Thymus (tissue), 11 donors: ENCODE measurements around the gene NEO1. TPM values are rescaled to one million over a fixed set of nuclear protein-coding genes. Genes with fewer than 3 reads are reported as not detected.
"Not testable (repeated sequence)": the region's sequence is repeated elsewhere in the genome, so short reads cannot be mapped to it uniquely, and the experiment has no call there.

Experiments
- DNase-seq, 9 donors: peaks; one replicate each; pipeline ENCODE4 v3.0.0-alpha.2; 2013; ENCODE audit warnings: low spot score in 9 of 9, low read depth in 6 of 9, missing footprints in 1 of 9
- H3K27ac ChIP-seq, 2 donors: one replicate each; pipeline ENCODE4 v1.5.1; 2013; ENCODE audit warnings: control low read depth in 1 of 2, low read depth in 1 of 2, low read length in 1 of 2, mild to moderate bottlenecking in 1 of 2, moderate library complexity in 1 of 2
- H3K27me3 ChIP-seq, 2 donors: one replicate each; pipeline ENCODE4 v1.5.1; 2013; ENCODE audit warnings: low read length in 1 of 2; ENCODE audit not compliant: control insufficient read depth in 2 of 2, insufficient read depth in 1 of 2
- H3K36me3 ChIP-seq, 2 donors: one replicate each; pipeline ENCODE4 v1.5.1; 2013; ENCODE audit warnings: low read length in 1 of 2, mild to moderate bottlenecking in 1 of 2, moderate library complexity in 1 of 2; ENCODE audit not compliant: control insufficient read depth in 2 of 2, insufficient read depth in 2 of 2
- H3K4me1 ChIP-seq, 2 donors: one replicate each; pipeline ENCODE4 v1.5.1; 2013; ENCODE audit warnings: low read length in 2 of 2; ENCODE audit not compliant: control insufficient read depth in 2 of 2, insufficient read depth in 2 of 2
- H3K4me3 ChIP-seq, 2 donors: one replicate each; pipeline ENCODE4 v1.5.1; 2013; ENCODE audit warnings: low read length in 2 of 2, control low read depth in 1 of 2, mild to moderate bottlenecking in 1 of 2
- H3K9me3 ChIP-seq, 2 donors: one replicate each; pipeline ENCODE4 v1.5.1; 2013; ENCODE audit warnings: low read length in 1 of 2, mild to moderate bottlenecking in 1 of 2; ENCODE audit not compliant: control insufficient read depth in 2 of 2, insufficient read depth in 1 of 2
- WGBS: extraction: QIAGEN DNeasy Blood & Tissue Kit; methylation state at CpG from one replicate; pipeline ENCODE4 v1.1.7; 2013; 5-methylcytosine and 5-hydroxymethylcytosine counted together
- polyA plus RNA-seq: library from polyadenylated mRNA; stranded (reverse); fragments of 200-250 nt; gene quantifications from one replicate; pipeline ENCODE4 v1.2.3, GENCODE V29; 2013
- total RNA-seq: library from RNA; stranded (reverse); fragments of 120-200 nt; gene quantifications from one replicate; pipeline ENCODE4 v1.2.4, GENCODE V29; 2013
- donor health status: healthy.

NEO1 gene
- total and polyA plus RNA-seq, 2 donors = 4.4 to 6.1 TPM

DNA sequence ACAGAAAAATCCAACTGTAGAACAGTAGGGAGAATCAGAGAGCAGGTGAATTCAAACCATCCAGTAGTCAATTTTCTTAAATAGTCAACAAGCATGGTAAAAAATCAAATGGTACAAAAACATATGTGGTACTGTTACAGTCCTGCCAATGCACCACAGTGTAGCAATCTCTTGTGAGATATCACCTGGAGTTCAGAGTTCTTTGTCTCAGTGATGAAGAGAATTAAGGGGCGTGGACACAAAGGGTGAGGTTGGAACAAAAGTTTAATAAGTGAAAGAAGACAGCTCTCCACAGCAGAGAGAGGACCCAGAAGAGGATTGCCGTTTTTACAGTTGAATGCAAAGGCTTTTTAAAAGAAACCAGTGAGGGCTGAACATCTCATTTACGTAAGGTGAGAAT is 113.2 kb downstream of the NEO1 start:
- Histone ChIP-seq H3K4me1 (no peaks in the 10 kb centered on the region), H3K27me3 (no peaks in the 10 kb centered on the region), H3K4me3 (no peak overlapping the region), H3K27ac (no peak overlapping the region), H3K36me3 (no peaks in the 10 kb centered on the region), H3K9me3 (no peaks in the 10 kb centered on the region)
- no peak for DNase-seq
- WGBS = 97% methylated on average over 3 of the region's 3 CpGs

- 95% methylated on average over 4 of the region's 4 CpGs for WGBS
These were observed 113.6 kb downstream of the NEO1 start for GRCh38 chr15:73165844-73166243.

GRCh38 chr15:73166711-73167110 is 114.4 kb downstream of the NEO1 start:
- H3K4me1 ChIP-seq, H3K4me3 ChIP-seq, H3K9me3 ChIP-seq, H3K36me3 ChIP-seq, DNase-seq, H3K27me3 ChIP-seq, H3K27ac ChIP-seq: not testable (repeated sequence)
- no CpG with 5 or more reads among the region's 1 CpG for WGBS

More at GRCh38 chr15:73165844-73166243, 113.6 kb downstream of the NEO1 start:
- Histone ChIP-seq H3K27ac (no peak overlapping the region), H3K4me1 (no peaks in the 10 kb centered on the region), H3K4me3 (no peak overlapping the region), H3K9me3 (no peaks in the 10 kb centered on the region), H3K27me3 (no peaks in the 10 kb centered on the region), H3K36me3 (no peaks in the 10 kb centered on the region)
- no peak for DNase-seq

- Histone ChIP-seq H3K36me3 (no peaks in the 10 kb centered on the region), H3K9me3 (no peaks in the 10 kb centered on the region), H3K27ac (no peak overlapping the region), H3K4me1 (no peaks in the 10 kb centered on the region), H3K4me3 (no peak overlapping the region), H3K27me3 (no peaks in the 10 kb centered on the region)
- WGBS = over 99% methylated on average over 3 of the region's 3 CpGs
- DNase-seq = no peak
These were observed 116.2 kb downstream of the NEO1 start for GRCh38 chr15:73168487-73168886.

DNA sequence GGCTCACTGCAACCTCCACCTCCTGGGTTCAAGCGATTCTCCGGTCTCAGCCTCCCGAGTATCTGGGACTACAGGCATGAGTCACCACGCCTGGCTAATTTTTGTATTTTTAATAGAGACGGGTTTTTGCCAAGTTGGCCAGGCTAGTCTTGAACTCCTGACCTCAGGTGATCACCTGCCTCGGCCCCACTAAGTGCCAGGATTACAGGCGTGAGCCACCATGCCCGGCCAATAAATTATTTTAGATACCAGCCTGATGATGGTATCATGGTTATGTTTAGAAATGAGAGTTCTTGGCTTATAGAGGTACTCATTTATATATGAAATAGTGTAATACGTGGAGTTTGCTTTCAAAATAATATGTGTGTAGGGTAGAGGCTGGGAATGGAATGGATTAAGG is 119.4 kb downstream of the NEO1 start:
- Histone ChIP-seq H3K9me3 (no peaks in the 10 kb centered on the region), H3K36me3 (no peaks in the 10 kb centered on the region), H3K4me1 (no peaks in the 10 kb centered on the region), H3K27ac (no peak overlapping the region), H3K4me3 (no peak overlapping the region), H3K27me3 (no peaks in the 10 kb centered on the region)
- 98% methylated on average over 9 of the region's 9 CpGs for WGBS
- DNase-seq = no peak

GRCh38 chr15:73172508-73172907 is 120.2 kb downstream of the NEO1 start:
- no peaks in the 10 kb centered on the region for H3K9me3 ChIP-seq
- H3K27me3 ChIP-seq = no peaks in the 10 kb centered on the region
- H3K4me1 ChIP-seq = no peaks in the 10 kb centered on the region
- no peaks in the 10 kb centered on the region for H3K36me3 ChIP-seq
- no peak for DNase-seq
- H3K27ac ChIP-seq = no peak overlapping the region
- H3K4me3 ChIP-seq = no peak overlapping the region

- no peaks in the 10 kb centered on the region for H3K36me3 ChIP-seq
- no peaks in the 10 kb centered on the region for H3K4me1 ChIP-seq
- no peak overlapping the region for H3K4me3 ChIP-seq
- no peaks in the 10 kb centered on the region for H3K27me3 ChIP-seq
- no peaks in the 10 kb centered on the region for H3K9me3 ChIP-seq
- no peak overlapping the region for H3K27ac ChIP-seq
- 96% methylated on average over 1 of the region's 1 CpG for WGBS
- DNase-seq = no peak
These were observed 121.9 kb downstream of the NEO1 start for GRCh38 chr15:73174171-73174570.

- 81% methylated on average over 3 of the region's 3 CpGs for WGBS
- Histone ChIP-seq H3K4me1 (no peaks in the 10 kb centered on the region), H3K4me3 (no peak overlapping the region), H3K36me3 (no peaks in the 10 kb centered on the region), H3K9me3 (no peaks in the 10 kb centered on the region), H3K27ac (no peak overlapping the region), H3K27me3 (no peaks in the 10 kb centered on the region)
- no peak for DNase-seq
These were observed 123.1 kb downstream of the NEO1 start for GRCh38 chr15:73175382-73175781.

- H3K36me3 ChIP-seq = no peaks in the 10 kb centered on the region
- WGBS = 100% methylated on average over 2 of the region's 2 CpGs
- no peaks in the 10 kb centered on the region for H3K27me3 ChIP-seq
These were observed 124.3 kb downstream of the NEO1 start for GRCh38 chr15:73176598-73176997.

DNA sequence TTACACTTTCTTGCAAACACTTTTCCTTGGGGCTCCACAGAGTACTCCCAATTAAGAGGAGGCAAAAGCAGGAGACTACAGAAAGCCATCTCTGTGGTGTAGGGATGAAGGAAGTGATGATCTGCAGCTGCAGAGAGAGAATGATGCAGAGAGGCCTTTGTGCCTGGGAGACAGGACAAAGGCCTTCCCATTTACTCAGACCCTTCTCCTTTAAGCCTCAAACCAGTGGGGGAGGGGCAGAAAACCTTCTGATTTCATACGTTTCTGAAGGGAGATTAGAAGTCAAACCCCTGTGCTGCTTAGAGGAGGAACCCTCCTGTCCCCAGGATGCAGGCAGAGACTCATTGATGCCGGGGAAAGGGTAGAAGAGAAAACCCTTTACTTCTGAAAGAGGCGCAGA is 130.8 kb downstream of the NEO1 start:
- no peak overlapping the region for H3K4me3 ChIP-seq
- no peaks in the 10 kb centered on the region for H3K4me1 ChIP-seq
- no peaks in the 10 kb centered on the region for H3K36me3 ChIP-seq
- no peak overlapping the region for H3K27ac ChIP-seq
- H3K27me3 ChIP-seq = no peaks in the 10 kb centered on the region
- 93% methylated on average over 3 of the region's 3 CpGs for WGBS
- DNase-seq = no peak
- H3K9me3 ChIP-seq = no peaks in the 10 kb centered on the region

More at GRCh38 chr15:73176598-73176997, 124.3 kb downstream of the NEO1 start:
- H3K27ac ChIP-seq = no peak overlapping the region
- no peak overlapping the region for H3K4me3 ChIP-seq
- no peaks in the 10 kb centered on the region for H3K9me3 ChIP-seq
- DNase-seq = no peak
- no peaks in the 10 kb centered on the region for H3K4me1 ChIP-seq
